A673 (cell line): ENCODE data around the gene CDC123. TPM values are rescaled to one million over a fixed set of nuclear protein-coding genes. Genes with fewer than 3 reads are reported as not detected.

ENCODE experiments used
- BruUV-seq: library from RNA; stranded (reverse); fragments of 400-500 nt; replicated peaks from 2 replicates; lab custom pipeline; 2021; lab: Mats Ljungman, UMichigan
- CTCF ChIA-PET: fragments of 300-600 bp; sonication (Branson Sonifier 250); formaldehyde crosslinking; loops from one replicate; lab custom pipeline; 2022; ENCODE audit warnings: antibody characterized with exemption; lab: Charles Lee
- POLR2A ChIA-PET: fragments of 300-600 bp; sonication (Branson Sonifier 250); formaldehyde crosslinking; loops from one replicate; lab custom pipeline; 2022; ENCODE audit warnings: antibody characterized with exemption; ENCODE audit not compliant: low non-redundant PET; lab: Charles Lee
- DNase-seq: peaks from one replicate; pipeline ENCODE4 v3.0.0-alpha.2; 2015; ENCODE audit warnings: low spot score
- H3K27ac ChIP-seq: fragments of 200-600 bp; sonication (generic); 2 replicates; pipeline ENCODE4 v1.5.1; 2016; ENCODE audit warnings: mixed run types, low read depth, mild to moderate bottlenecking, mixed read lengths, antibody characterized with exemption, low read length; ENCODE audit not compliant: poor library complexity, severe bottlenecking
- H3K27me3 ChIP-seq: fragments of 200-600 bp; sonication (generic); replicated peaks from 2 replicates; pipeline ENCODE4 v1.6.1; 2017; ENCODE audit warnings: mixed run types, low read depth, mild to moderate bottlenecking, mixed read lengths, antibody characterized with exemption, low read length; ENCODE audit not compliant: insufficient read depth, poor library complexity
- H3K36me3 ChIP-seq: fragments of 200-600 bp; sonication (generic); 2 replicates; pipeline ENCODE4 v1.6.1; 2016; ENCODE audit warnings: mixed run types, mild to moderate bottlenecking, mixed read lengths, antibody characterized with exemption, low read length; ENCODE audit not compliant: insufficient read depth, poor library complexity, severe bottlenecking
- H3K4me1 ChIP-seq: fragments of 200-600 bp; sonication (generic); 2 replicates; pipeline ENCODE4 v1.6.1; 2017; ENCODE audit warnings: mixed run types, mild to moderate bottlenecking, mixed read lengths, antibody characterized with exemption, low read length; ENCODE audit not compliant: insufficient read depth, poor library complexity, severe bottlenecking
- H3K4me3 ChIP-seq: fragments of 200-600 bp; sonication (generic); 2 replicates; pipeline ENCODE4 v1.5.1; 2016; ENCODE audit warnings: low read depth, mixed run types, mild to moderate bottlenecking, mixed read lengths, low read length; ENCODE audit not compliant: poor library complexity, severe bottlenecking
- H3K9me3 ChIP-seq: fragments of 200-600 bp; sonication (generic); 2 replicates; pipeline ENCODE4 v1.6.1; 2016; ENCODE audit warnings: mixed run types, low read depth, mild to moderate bottlenecking, mixed read lengths, antibody characterized with exemption, low read length; ENCODE audit not compliant: poor library complexity, severe bottlenecking
- CTCF ChIP-seq: fragments of 300-800, 200-600 bp; sonication (generic); conservative IDR thresholded peaks from 2 replicates; pipeline ENCODE4 v1.5.1; 2017; ENCODE audit warnings: low read depth, mild to moderate bottlenecking, antibody characterized with exemption, low read length, moderate library complexity, mixed read lengths
- EZH2 ChIP-seq: fragments of 200-600 bp; sonication (generic); IDR thresholded peaks from 2 replicates; pipeline ENCODE4 v1.6.1; 2017; ENCODE audit warnings: borderline replicate concordance, low read depth, mild to moderate bottlenecking, mixed read lengths, antibody characterized with exemption, low read length; ENCODE audit not compliant: poor library complexity, severe bottlenecking
- intact Hi-C: fragments of 100-400 bp; cut with micrococcal nuclease; formaldehyde crosslinking; loops from one replicate; pipeline ENCODE4 v1.10.0; 2022; ENCODE audit not compliant: unreplicated experiment
- total RNA-seq: library from RNA; stranded (reverse); gene quantifications from 2 replicates; pipeline ENCODE4 v1.2.3, GENCODE V29; 2021

Gene CDC123
- total RNA-seq, 1 experiment from 2014 or later = 207 TPM

GRCh38 chr10:12205082-12205481 is 9.1 kb downstream of the CDC123 start:
- H3K27ac ChIP-seq = no peak overlapping the region
- DNase-seq = no peak
- H3K9me3 ChIP-seq = no peaks in the 10 kb centered on the region
- TF ChIP-seq EZH2 (no peak), CTCF (no peak)
- intact Hi-C loops = no loop called here
- H3K36me3 ChIP-seq = peaks cover 70% of the 10 kb centered on the region
- no TSS peak for BruUV-seq
- POLR2A ChIA-PET = no interaction called here
- no peaks in the 10 kb centered on the region for H3K27me3 ChIP-seq
- CTCF ChIA-PET = no interaction called here
- H3K4me1 ChIP-seq = no peaks in the 10 kb centered on the region
- H3K4me3 ChIP-seq = no peak overlapping the region

- Histone ChIP-seq H3K36me3 (peaks cover 70% of the 10 kb centered on the region), H3K27ac (no peak overlapping the region), H3K4me1 (no peaks in the 10 kb centered on the region), H3K27me3 (no peaks in the 10 kb centered on the region), H3K4me3 (no peak overlapping the region), H3K9me3 (no peaks in the 10 kb centered on the region)
- POLR2A ChIA-PET = no interaction called here
- no peak for DNase-seq
- no TSS peak for BruUV-seq
- intact Hi-C loops = no loop called here
- CTCF ChIA-PET = no interaction called here
- TF ChIP-seq CTCF (no peak), EZH2 (no peak)
Measured at GRCh38 chr10:12207114-12207513, 11.1 kb downstream of the CDC123 start.

GRCh38 chr10:12208460-12208859 is 12.5 kb downstream of the CDC123 start:
- Histone ChIP-seq H3K27ac (no peak overlapping the region), H3K36me3 (peaks cover 69% of the 10 kb centered on the region), H3K4me3 (no peak overlapping the region), H3K9me3 (no peaks in the 10 kb centered on the region), H3K4me1 (peaks cover 6% of the 10 kb centered on the region), H3K27me3 (no peaks in the 10 kb centered on the region)
- intact Hi-C loops = no loop called here
- CTCF ChIA-PET = no interaction called here
- BruUV-seq = no TSS peak
- no peak for DNase-seq
- TF ChIP-seq EZH2 (no peak), CTCF (no peak)
- POLR2A ChIA-PET = no interaction called here
